IPS DF 6.9 (cell line): ENCODE measurements around the gene RAI14.

Experiments
- DNase-seq: peaks from one replicate; pipeline ENCODE4 v3.0.0-alpha.2; 2013; ENCODE audit warnings: low read depth, low spot score
- H3K27ac ChIP-seq: one replicate; pipeline ENCODE4 v1.5.1; 2013; ENCODE audit warnings: low read length, control low read depth
- H3K27me3 ChIP-seq: 2 replicates; pipeline ENCODE4 v1.6.1; 2013; ENCODE audit warnings: mild to moderate bottlenecking, low read length; ENCODE audit not compliant: control insufficient read depth, insufficient read depth
- H3K36me3 ChIP-seq: 2 replicates; pipeline ENCODE4 v1.6.1; 2013; ENCODE audit warnings: low read length; ENCODE audit not compliant: control insufficient read depth, insufficient read depth
- H3K4me1 ChIP-seq: 2 replicates; pipeline ENCODE4 v1.6.1; 2013; ENCODE audit warnings: low read length; ENCODE audit not compliant: control insufficient read depth, insufficient read depth
- H3K4me3 ChIP-seq: 2 replicates; pipeline ENCODE4 v1.5.1; 2013; ENCODE audit warnings: mild to moderate bottlenecking, low read length
- H3K9me3 ChIP-seq: 2 replicates; pipeline ENCODE4 v1.6.1; 2013; ENCODE audit warnings: low read length, inconsistent platforms; ENCODE audit not compliant: control insufficient read depth, insufficient read depth
- WGBS: extraction: QIAGEN DNeasy Blood & Tissue Kit; methylation state at CpG from one replicate; pipeline ENCODE4 v1.1.7; 2013; ENCODE audit warnings: mixed read lengths, missing lambda C conversion rate; ENCODE audit not compliant: insufficient read length, insufficient coverage; 5-methylcytosine and 5-hydroxymethylcytosine counted together

The RAI14 gene

GRCh38 chr5:34656001-34656699 lies at the start of gene RAI14:
TSS of gene RAI14 (plus strand) at chr5:34656328. CDS start at chr5:34686920, 30,592 bp downstream.
- Histone ChIP-seq H3K9me3 (no peaks in the 10 kb centered on the region), H3K4me3 (peak within 1 kb of the TSS; percentile 93), H3K27me3 (no peaks in the 10 kb centered on the region), H3K36me3 (no peaks in the 10 kb centered on the region), H3K4me1 (peaks cover 5% of the 10 kb centered on the region; the same call in 1 of the 2 replicates), H3K27ac (no peak within 1 kb of the TSS)
- WGBS, result no CpG with 5 or more reads among the region's 79 CpGs
- DNase-seq, result no peak

DNA sequence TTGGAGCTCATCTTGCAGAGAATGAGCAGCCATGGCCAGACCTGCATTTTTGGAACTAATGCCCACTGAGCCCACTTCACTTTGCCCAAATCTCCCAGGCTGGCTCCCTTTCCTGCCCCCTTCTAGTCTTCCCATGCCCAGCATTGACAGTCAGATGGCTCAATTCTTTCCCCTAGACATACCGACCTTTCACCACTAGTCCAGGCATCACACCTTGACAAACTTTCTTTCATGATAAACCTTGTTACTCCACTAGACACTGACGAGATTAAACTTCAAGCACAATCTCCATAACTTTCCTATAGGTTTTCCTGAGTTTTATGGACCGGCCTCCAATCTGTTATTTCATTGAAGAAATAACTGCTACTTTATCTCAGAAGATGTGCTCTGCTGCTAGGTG lies 47.8 kb upstream of the RAI14 start:
- Histone ChIP-seq H3K4me1 (no peaks in the 10 kb centered on the region; the same call in none of the 2 replicates), H3K36me3 (no peaks in the 10 kb centered on the region), H3K27me3 (no peaks in the 10 kb centered on the region), H3K27ac (no peak overlapping the region), H3K4me3 (no peak overlapping the region), H3K9me3 (no peaks in the 10 kb centered on the region)
- WGBS, result no CpG with 5 or more reads among the region's 3 CpGs
- DNase-seq, result no peak

DNA sequence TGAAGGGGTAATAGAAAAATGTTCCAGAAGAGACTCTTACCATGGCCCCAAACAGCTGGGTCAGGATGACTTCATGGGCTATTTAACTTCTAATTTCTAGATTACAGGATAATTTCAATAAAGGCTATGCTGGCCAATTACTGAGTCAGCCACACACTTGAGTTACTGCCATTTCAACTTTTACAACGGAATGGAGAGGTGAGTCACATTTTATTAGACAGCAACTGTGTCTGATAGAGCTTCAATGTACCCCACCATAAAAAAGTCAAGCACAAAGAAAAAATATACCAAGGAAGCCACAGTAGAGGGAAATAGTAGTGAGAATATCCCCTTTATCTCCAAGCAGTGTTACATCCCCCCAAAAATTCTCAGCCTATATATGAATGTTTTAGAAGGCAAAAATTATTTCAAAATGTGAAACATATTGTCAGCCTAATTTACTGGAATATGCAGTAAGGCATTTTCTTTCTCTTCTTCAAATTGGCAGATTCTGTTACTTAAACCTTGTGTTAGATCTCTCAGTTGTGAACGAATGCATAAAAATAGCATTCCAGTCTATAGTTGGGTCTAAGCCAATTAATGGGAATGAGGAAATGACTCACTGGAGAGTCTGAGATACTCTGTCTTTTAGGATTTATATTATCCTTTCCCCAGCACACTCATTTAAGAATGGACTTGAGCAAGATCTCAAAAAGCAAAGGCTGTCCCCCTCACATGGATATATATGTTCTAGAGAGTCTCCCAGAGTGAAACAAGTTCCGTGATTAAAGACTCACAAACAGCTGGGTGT lies 47.1 kb upstream of the RAI14 start:
- H3K9me3 ChIP-seq, result no peaks in the 10 kb centered on the region
- DNase-seq, result no peak
- no peak overlapping the region for H3K4me3 ChIP-seq
- H3K27ac ChIP-seq, result no peak overlapping the region
- no peaks in the 10 kb centered on the region for H3K36me3 ChIP-seq
- H3K4me1 ChIP-seq, result no peaks in the 10 kb centered on the region; the same call in 1 of the 2 replicates
- no CpG with 5 or more reads among the region's 3 CpGs for WGBS
- no peaks in the 10 kb centered on the region for H3K27me3 ChIP-seq

DNA sequence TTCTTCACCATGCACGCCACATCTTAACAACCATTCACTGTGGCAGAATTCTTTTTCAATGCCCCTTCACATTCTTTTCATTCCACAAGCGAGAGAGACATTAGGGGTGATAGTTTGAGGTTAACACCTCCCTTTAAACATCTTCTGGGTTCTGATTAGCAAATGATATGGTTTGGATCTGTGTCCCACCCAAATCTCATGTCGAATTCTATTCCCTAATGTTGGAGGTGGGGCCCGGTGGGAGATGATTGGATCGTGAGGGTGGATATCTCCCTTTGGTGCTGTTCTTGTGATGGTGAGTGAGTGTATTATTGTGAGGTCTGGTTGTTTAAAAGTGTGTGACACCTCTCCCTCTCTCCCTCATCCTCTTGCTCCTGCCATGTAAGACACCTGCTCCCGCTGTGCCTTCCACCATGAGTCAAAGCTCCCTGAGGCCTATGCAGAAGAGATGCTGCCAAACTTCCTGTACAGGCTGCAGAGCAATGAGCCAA lies 46.1 kb upstream of the RAI14 start:
- H3K27me3 ChIP-seq, result no peaks in the 10 kb centered on the region
- H3K9me3 ChIP-seq, result no peaks in the 10 kb centered on the region
- H3K27ac ChIP-seq, result no peak overlapping the region
- no peak for DNase-seq
- no peaks in the 10 kb centered on the region for H3K36me3 ChIP-seq
- H3K4me3 ChIP-seq, result no peak overlapping the region
- WGBS, result no CpG with 5 or more reads among the region's 6 CpGs
- H3K4me1 ChIP-seq, result no peaks in the 10 kb centered on the region; the same call in 1 of the 2 replicates

- DNase-seq, result no peak
- Histone ChIP-seq H3K27ac (no peak overlapping the region), H3K4me1 (no peaks in the 10 kb centered on the region; the same call in 1 of the 2 replicates)
Measured at GRCh38 chr5:34610546-34610945, 45.6 kb upstream of the RAI14 start.

GRCh38 chr5:34611464-34612415 lies 44.4 kb upstream of the RAI14 start:
- Histone ChIP-seq H3K27ac (no peak overlapping the region), H3K4me1 (no peaks in the 10 kb centered on the region; the same call in 1 of the 2 replicates), H3K4me3 (no peak overlapping the region), H3K27me3 (no peaks in the 10 kb centered on the region), H3K9me3 (no peaks in the 10 kb centered on the region), H3K36me3 (no peaks in the 10 kb centered on the region)
- no CpG with 5 or more reads among the region's 9 CpGs for WGBS
- no peak for DNase-seq

More at GRCh38 chr5:34610546-34610945, 45.6 kb upstream of the RAI14 start:
- no peaks in the 10 kb centered on the region for H3K9me3 ChIP-seq
- no peak overlapping the region for H3K4me3 ChIP-seq
- no peaks in the 10 kb centered on the region for H3K27me3 ChIP-seq
- H3K36me3 ChIP-seq, result no peaks in the 10 kb centered on the region

GRCh38 chr5:34616651-34617050 lies 39.5 kb upstream of the RAI14 start:
- Histone ChIP-seq H3K4me1 (no peaks in the 10 kb centered on the region; the same call in 1 of the 2 replicates), H3K4me3 (no peak overlapping the region), H3K36me3 (no peaks in the 10 kb centered on the region), H3K9me3 (no peaks in the 10 kb centered on the region), H3K27me3 (no peaks in the 10 kb centered on the region), H3K27ac (no peak overlapping the region)
- DNase-seq, result no peak
- WGBS, result no CpG with 5 or more reads among the region's 1 CpG

DNA sequence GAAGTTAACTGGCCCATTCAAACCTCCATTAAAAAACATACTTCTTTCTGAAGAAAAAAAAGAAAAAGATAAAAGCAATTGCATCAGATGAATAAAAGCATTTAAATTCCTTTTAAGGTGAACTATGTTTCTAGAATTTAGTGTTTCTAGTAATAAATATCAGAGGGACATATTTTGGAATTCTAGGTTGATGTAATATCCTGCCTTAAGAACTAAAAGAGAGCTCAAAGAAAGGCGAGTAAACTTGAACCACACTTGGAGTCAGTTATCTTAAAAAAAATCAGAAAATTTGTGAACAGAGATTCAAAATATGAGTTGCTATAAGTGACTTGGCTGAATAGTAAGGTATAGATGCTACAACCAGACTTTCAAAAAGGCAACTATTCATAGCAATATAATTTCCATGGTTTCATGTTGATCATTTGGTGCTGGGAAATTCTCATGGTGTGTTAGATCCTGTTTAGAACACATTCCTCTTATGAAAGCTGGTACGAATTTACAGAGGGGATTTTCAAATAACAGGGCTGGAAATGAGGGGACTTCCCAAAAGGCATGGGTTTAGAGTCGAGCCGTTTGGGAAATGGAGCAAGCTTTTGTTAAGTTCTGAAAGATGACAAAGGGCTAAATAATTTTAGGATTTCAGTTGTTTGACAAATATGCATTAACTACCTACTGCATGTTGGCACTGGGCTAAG lies 37.6 kb upstream of the RAI14 start:
- no peaks in the 10 kb centered on the region for H3K9me3 ChIP-seq
- no peak overlapping the region for H3K27ac ChIP-seq
- H3K4me1 ChIP-seq, result no peaks in the 10 kb centered on the region; the same call in 1 of the 2 replicates
- no peak overlapping the region for H3K4me3 ChIP-seq
- H3K36me3 ChIP-seq, result no peaks in the 10 kb centered on the region
- no peak for DNase-seq
- WGBS, result no CpG with 5 or more reads among the region's 4 CpGs
- no peaks in the 10 kb centered on the region for H3K27me3 ChIP-seq

- Histone ChIP-seq H3K4me1 (no peaks in the 10 kb centered on the region; the same call in 1 of the 2 replicates), H3K9me3 (no peaks in the 10 kb centered on the region), H3K4me3 (no peak overlapping the region), H3K27ac (no peak overlapping the region), H3K27me3 (no peaks in the 10 kb centered on the region), H3K36me3 (no peaks in the 10 kb centered on the region)
- WGBS, result no CpG with 5 or more reads among the region's 5 CpGs
- DNase-seq, result no peak
Measured at GRCh38 chr5:34620185-34620584, 35.9 kb upstream of the RAI14 start.
